ENCODE results near the gene FGD2. TPM values are rescaled to one million over a fixed set of nuclear protein-coding genes. Genes with fewer than 3 reads are reported as not detected.
A peak's percentile ranks its signal among the peaks of the same experiment; 100 is the strongest.

The FGD2 gene
- total and polyA plus RNA-seq, 9 of the 15 experiments (the other 6 are each of a cell fraction or from before 2014, with no cell fraction given): 0.09 TPM; not detected in 8

GRCh38 chr6:37029249-37029971 lies 24.0 kb downstream of the FGD2 start (continued):
- TF ChIP-seq CAMTA2 (CRISPR knock-in tag; conservative IDR thresholded peaks at IDR 0.05) (no peak), SRSF7 (optimal IDR thresholded peaks at IDR 0.05; ENCODE audit: low read depth, low read length) (no peak), MAFG (tag; conservative IDR thresholded peaks at IDR 0.05) (peak; percentile 77), GABPB1 (CRISPR knock-in tag; IDR thresholded peaks at IDR 0.05) (peak; percentile 81), ETV6 (IDR thresholded peaks at IDR 0.05; ENCODE audit: borderline replicate concordance in 1 of 2, low read depth in 2 of 2, low read length in 1 of 2) (peak; percentile 86 to 97), ETV6 (CRISPR knock-in tag; IDR thresholded peaks at IDR 0.05; ENCODE audit: borderline replicate concordance) (no peak), NFATC3 (IDR thresholded peaks at IDR 0.05) (0 out of 2 replicates have a peak, but pooled peaks have one; percentile 35), ARID4B (CRISPR knock-in tag; IDR thresholded peaks at IDR 0.05) (peak; percentile 95), MCM3 (IDR thresholded peaks at IDR 0.05) (no peak), ADNP (tag; IDR thresholded peaks at IDR 0.05) (no peak), PPARD (CRISPR knock-in tag; IDR thresholded peaks at IDR 0.05) (no peak), STAT5A (IDR thresholded peaks at IDR 0.05; ENCODE audit: borderline replicate concordance, low read length) (no peak), CREBBP (IDR thresholded peaks at IDR 0.05; ENCODE audit: low read depth, low read length) (no peak), CBFA2T3 (IDR thresholded peaks at IDR 0.05) (peak; percentile 67), NFIC (IDR thresholded peaks at IDR 0.05) (peak; percentile 51; the same call in 1 of the 2 replicates), ZNF785 (CRISPR knock-in tag; IDR thresholded peaks at IDR 0.05) (no peak), ZNF707 (CRISPR knock-in tag; conservative IDR thresholded peaks at IDR 0.05) (no peak), WHSC1 (IDR thresholded peaks at IDR 0.05; ENCODE audit: low read length) (no peak), NRF1 (conservative IDR thresholded peaks at IDR 0.05 in 1 of 2, IDR thresholded peaks at IDR 0.05 in 1 of 2) (peak in 1 of 2 experiments; percentile 47; a peak in 2 of 4 replicates), ZKSCAN1 (IDR thresholded peaks at IDR 0.05; ENCODE audit: low read depth, low read length) (peak; percentile 42; the same call in 1 of the 2 replicates), KAT2B (IDR thresholded peaks at IDR 0.05; ENCODE audit: low read depth, low read length) (no peak), TCFL5 (CRISPR knock-in tag; conservative IDR thresholded peaks at IDR 0.05) (no peak; the same call in 1 of the 2 replicates), BRD4 (IDR thresholded peaks at IDR 0.05) (no peak), SMARCA4 (IDR thresholded peaks at IDR 0.05) (peak; percentile 89; the same call in 1 of the 2 replicates), TEAD2 (tag; IDR thresholded peaks at IDR 0.05) (no peak), ZNF184 (CRISPR knock-in tag; IDR thresholded peaks at IDR 0.05) (no peak), CXXC5 (CRISPR knock-in tag; IDR thresholded peaks at IDR 0.05) (peak; percentile 70)
- TF ChIP-seq, protein P1, sequence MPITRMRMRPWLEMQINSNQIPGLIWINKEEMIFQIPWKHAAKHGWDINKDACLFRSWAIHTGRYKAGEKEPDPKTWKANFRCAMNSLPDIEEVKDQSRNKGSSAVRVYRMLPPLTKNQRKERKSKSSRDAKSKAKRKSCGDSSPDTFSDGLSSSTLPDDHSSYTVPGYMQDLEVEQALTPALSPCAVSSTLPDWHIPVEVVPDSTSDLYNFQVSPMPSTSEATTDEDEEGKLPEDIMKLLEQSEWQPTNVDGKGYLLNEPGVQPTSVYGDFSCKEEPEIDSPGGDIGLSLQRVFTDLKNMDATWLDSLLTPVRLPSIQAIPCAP (CRISPR knock-in tag; IDR thresholded peaks at IDR 0.05; ENCODE audit: borderline replicate concordance): no peak
